GM12872 (cell line): ENCODE results near the gene IGLL5.

Experiments used
- CTCF ChIP-seq: IDR thresholded peaks from 3 replicates; pipeline ENCODE4 v1.5.1; 2011; ENCODE audit warnings: low read depth, mild to moderate bottlenecking, low read length, moderate library complexity; ENCODE audit not compliant: insufficient read depth

The IGLL5 gene

GRCh38 chr22:22884010-22884887, 3.4 kb upstream of the IGLL5 start:
- TF ChIP-seq CTCF, result peak; percentile 76

- no peak for TF ChIP-seq CTCF
These were observed 2.5 kb upstream of the IGLL5 start for GRCh38 chr22:22884888-22885840.

- no peak for TF ChIP-seq CTCF
These were observed 1.1 kb upstream of the IGLL5 start for GRCh38 chr22:22886546-22886945.

- TF ChIP-seq CTCF, result no peak
These were observed 1.1 kb downstream of the IGLL5 start for GRCh38 chr22:22888571-22889353.

- TF ChIP-seq CTCF, result no peak
These were observed 2.5 kb downstream of the IGLL5 start for GRCh38 chr22:22890085-22890484.

- no peak for TF ChIP-seq CTCF
These were observed 3.6 kb downstream of the IGLL5 start for GRCh38 chr22:22891139-22891621.
